ENCODE results near the gene SCN1B. TPM values are rescaled to one million over a fixed set of nuclear protein-coding genes. Genes with fewer than 3 reads are reported as not detected.
"Not testable (repeated sequence)": the region's sequence is repeated elsewhere in the genome, so short reads cannot be mapped to it uniquely, and the experiment has no call there.

SCN1B gene
- total and polyA plus RNA-seq, 2 of the 13 experiments (the other 11 are each of a cell fraction or from before 2014, with no cell fraction given): 2.7 to 20.1 TPM

GRCh38 chr19:35027851-35028599, 2.2 kb upstream of the SCN1B start (continued):
- TF ChIP-seq ZNF770 (CRISPR knock-in tag; IDR thresholded peaks at IDR 0.05): no peak

GRCh38 chr19:35028600-35028885, 1.7 kb upstream of the SCN1B start:
- H3K27ac ChIP-seq (ENCODE audit: extremely low read length, insufficient read depth, low read length); H3K4me2 ChIP-seq (ENCODE audit: low read depth, low read length); BruUV-seq (replicated peaks); H3K9ac ChIP-seq (ENCODE audit: insufficient read depth, low read depth, low read length); in situ Hi-C loops (cut with HindIII; ENCODE audit: extremely low pct_ligation_motif_present, low pct_unique_long_range_greater_than_20kb); intact Hi-C loops (cut with micrococcal nuclease; ENCODE audit: unreplicated experiment); CTCF ChIA-PET (ENCODE audit: low intra/inter-chr PET ratio, low total read pairs); H3K79me2 ChIP-seq (ENCODE audit: insufficient read depth, low read length); H3K4me3 ChIP-seq (replicated peaks in 1 of 3; ENCODE audit: insufficient read depth in 1 of 3, low read depth in 2 of 3, low read length in 3 of 3); H3K9me3 ChIP-seq (ENCODE audit: low read length); H2AFZ ChIP-seq (ENCODE audit: low read length); H4K20me1 ChIP-seq (ENCODE audit: insufficient read depth, low read length); FAIRE-seq; H3K27me3 ChIP-seq (ENCODE audit: control insufficient read depth in 1 of 2, insufficient read depth in 2 of 2, low read length in 2 of 2); ATAC-seq: not testable (repeated sequence)
- DNase-seq (ENCODE audit: low spot score): peak; percentile 55
- whole genome bisulfite sequencing (ENCODE audit: low lambda C conversion rate): 48% methylated on average over 3 of the region's 3 CpGs
- POLR2A ChIA-PET: interaction anchor here (1.7 kb wide), 1 partner anchor 22 kb away, joined by 5 read pairs; no protein-coding TSS in a partner anchor
- H3K4me1 ChIP-seq (ENCODE audit: insufficient read depth, low read length): peaks cover 38% of the 10 kb centered on the region
- peaks cover 13 to 43% of the 10 kb centered on the region in 2 experiments for H3K36me3 ChIP-seq (replicated peaks in 1 of 2; ENCODE audit: control insufficient read depth in 1 of 2, insufficient read depth in 2 of 2, low read length in 2 of 2)

GRCh38 chr19:35029275-35029736, 964 bp upstream of the SCN1B start:
- ChIA-PET CTCF (ENCODE audit: low intra/inter-chr PET ratio, low total read pairs) (interaction anchor here (0.9 kb wide), 1 partner anchor 57 kb away, joined by 3 read pairs; no protein-coding TSS in a partner anchor), POLR2A (interaction anchor here (0.7 kb wide), 1 partner anchor 103 kb away, joined by 3 read pairs; the partner anchor contains the start of gene ZNF30)
- H2AFZ ChIP-seq (ENCODE audit: low read length); H4K20me1 ChIP-seq (ENCODE audit: insufficient read depth, low read length); in situ Hi-C loops (cut with HindIII; ENCODE audit: extremely low pct_ligation_motif_present, low pct_unique_long_range_greater_than_20kb); H3K9ac ChIP-seq (ENCODE audit: insufficient read depth, low read depth, low read length); DNase-seq (ENCODE audit: low spot score); H3K79me2 ChIP-seq (ENCODE audit: insufficient read depth, low read length); H3K27ac ChIP-seq (ENCODE audit: extremely low read length, insufficient read depth, low read length); BruUV-seq (replicated peaks); ATAC-seq; FAIRE-seq; intact Hi-C loops (cut with micrococcal nuclease; ENCODE audit: unreplicated experiment); H3K27me3 ChIP-seq (ENCODE audit: control insufficient read depth in 1 of 2, insufficient read depth in 2 of 2, low read length in 2 of 2); H3K9me3 ChIP-seq (ENCODE audit: low read length): not testable (repeated sequence)
- Histone ChIP-seq H3K4me3 (replicated peaks in 1 of 3; ENCODE audit: insufficient read depth in 1 of 3, low read depth in 2 of 3, low read length in 3 of 3) (peak overlapping the region; percentile 55 to 77 (median 68); a peak in 3 of 6 replicates), H3K36me3 (replicated peaks in 1 of 2; ENCODE audit: control insufficient read depth in 1 of 2, insufficient read depth in 2 of 2, low read length in 2 of 2) (peaks cover 8 to 41% of the 10 kb centered on the region in 2 experiments), H3K4me1 (ENCODE audit: insufficient read depth, low read length) (peaks cover 38% of the 10 kb centered on the region), H3K4me2 (ENCODE audit: low read depth, low read length) (peak overlapping the region; percentile 93)
- TF ChIP-seq POLR2AphosphoS5 (IDR thresholded peaks at IDR 0.05; ENCODE audit: low read depth, low read length): 0 out of 2 replicates have a peak, but pooled peaks have one; percentile 23
- TF ChIP-seq ZNF121 (CRISPR knock-in tag; IDR thresholded peaks at IDR 0.05): peak; percentile 63
- WGBS (ENCODE audit: low lambda C conversion rate): 70% methylated on average over 11 of the region's 11 CpGs
